Naive B cell (primary cell): ENCODE results near the gene C1orf198. TPM values are rescaled to one million over a fixed set of nuclear protein-coding genes. Genes with fewer than 3 reads are reported as not detected.

Experiments
- ATAC-seq, 2 donors: fragments of 150-1000 bp; cut with Tn5 transposase; 2 replicates each; pipeline ENCODE4 v1.10.0; 2021; ENCODE audit warnings: low read depth in 2 of 2, mild to moderate bottlenecking in 2 of 2, moderate library complexity in 2 of 2
- DNase-seq: peaks from one replicate; pipeline ENCODE4 v3.0.0; 2022
- H3K27ac Mint-ChIP-seq, 6 donors: one replicate each; pipeline ENCODE4 v1.8.0; 2020 to 2022; ENCODE audit warnings: mild to moderate bottlenecking in 6 of 6, mixed read lengths in 6 of 6, moderate library complexity in 5 of 6, inconsistent platforms in 2 of 6
- H3K27me3 Mint-ChIP-seq, 3 donors: one replicate each; pipeline ENCODE4 v1.8.0; 2021 to 2022; ENCODE audit warnings: mixed read lengths in 3 of 3, mild to moderate bottlenecking in 1 of 3
- H3K36me3 Mint-ChIP-seq, 2 donors: one replicate each; pipeline ENCODE4 v1.8.0; 2020 to 2022; ENCODE audit warnings: mixed read lengths in 2 of 2, inconsistent platforms in 1 of 2, mild to moderate bottlenecking in 1 of 2
- H3K4me1 Mint-ChIP-seq, 3 donors: one replicate each; pipeline ENCODE4 v1.8.0; 2020 to 2022; ENCODE audit warnings: mixed read lengths in 3 of 3, inconsistent platforms in 1 of 3, mild to moderate bottlenecking in 1 of 3, moderate library complexity in 1 of 3
- H3K4me3 Mint-ChIP-seq, 8 donors: one replicate each; pipeline ENCODE4 v1.8.0; 2020 to 2022; ENCODE audit warnings: mild to moderate bottlenecking in 8 of 8, mixed read lengths in 8 of 8, moderate library complexity in 8 of 8, inconsistent platforms in 2 of 8
- H3K9me3 Mint-ChIP-seq, 7 donors: one replicate each; pipeline ENCODE4 v1.8.0; 2020 to 2022; ENCODE audit warnings: mixed read lengths in 7 of 7, mild to moderate bottlenecking in 5 of 7, inconsistent platforms in 2 of 7, moderate library complexity in 1 of 7
- polyA plus RNA-seq, 6 donors: library from polyadenylated mRNA; unstranded; fragments of 300-500 nt; fragmentation: Illumina TruSeq; gene quantifications; one replicate each; pipeline ENCODE4 v1.2.3, GENCODE V29; 2021; ENCODE audit warnings: low read depth in 6 of 6

C1orf198 gene
- polyA plus RNA-seq, 6 donors from 2014 or later, result 2.9 to 5.5 (median 3.9) TPM

- ATAC-seq (no peak), DNase-seq (no peak)
- Mint-ChIP-seq H3K4me3 (peak overlapping the region in 1 of 8 donors; percentile 33), H3K27ac (no peak overlapping the region), H3K27me3 (peaks cover 9 to 17% (median 16%) of the 10 kb centered on the region in 3 donors), H3K4me1 (peaks cover 6 to 10% (median 8%) of the 10 kb centered on the region in 3 donors), H3K36me3 (no peaks in the 10 kb centered on the region), H3K9me3 (no peaks in the 10 kb centered on the region)
Measured at GRCh38 chr1:230864441-230864840, 3.9 kb downstream of the C1orf198 start.

- Mint-ChIP-seq H3K27ac (no peak overlapping the region), H3K36me3 (no peaks in the 10 kb centered on the region), H3K9me3 (no peaks in the 10 kb centered on the region), H3K4me1 (peaks cover 0 to 10% (median 6%) of the 10 kb centered on the region in 3 donors), H3K4me3 (no peak overlapping the region), H3K27me3 (peaks cover 9 to 17% (median 16%) of the 10 kb centered on the region in 3 donors)
- no peak for ATAC-seq
- DNase-seq, result no peak
Measured at GRCh38 chr1:230863449-230863848, 4.9 kb downstream of the C1orf198 start.

- Mint-ChIP-seq H3K4me3 (peak overlapping the region in 1 of 8 donors; percentile 26), H3K36me3 (no peaks in the 10 kb centered on the region), H3K9me3 (no peaks in the 10 kb centered on the region), H3K27ac (no peak overlapping the region), H3K4me1 (peaks cover 0 to 6% (median 6%) of the 10 kb centered on the region in 3 donors), H3K27me3 (peaks cover 6 to 11% (median 10%) of the 10 kb centered on the region in 3 donors)
- ATAC-seq, result no peak
- no peak for DNase-seq
Measured at GRCh38 chr1:230861970-230862595, 6.2 kb downstream of the C1orf198 start.

DNA sequence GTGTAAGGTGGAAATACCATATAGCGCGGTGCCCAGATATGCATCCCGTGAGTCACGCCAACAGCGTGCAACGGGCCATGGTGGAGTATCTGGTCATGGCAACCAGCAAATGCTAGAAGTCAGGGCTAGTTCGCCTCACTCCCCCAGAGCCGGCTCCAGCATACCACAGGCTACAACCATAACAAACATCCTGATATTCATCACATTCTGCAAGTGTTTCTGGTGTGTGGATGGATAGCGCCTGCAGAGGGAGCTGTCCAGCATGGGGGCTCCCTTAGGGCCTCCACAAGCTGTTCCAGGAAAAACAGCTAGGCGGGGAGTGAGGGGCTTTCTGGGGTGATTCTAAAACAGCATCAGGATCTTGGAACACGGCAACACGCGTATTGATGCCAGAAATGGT lies 6.8 kb downstream of the C1orf198 start:
- H3K4me3 Mint-ChIP-seq, result peak overlapping the region in 1 of 8 donors; percentile 11
- H3K27ac Mint-ChIP-seq, result no peak overlapping the region
- DNase-seq (no peak), ATAC-seq (no peak)
- H3K36me3 Mint-ChIP-seq, result no peaks in the 10 kb centered on the region
- no peaks in the 10 kb centered on the region for H3K9me3 Mint-ChIP-seq
- peaks cover 0 to 6% (median 4%) of the 10 kb centered on the region in 3 donors for H3K4me1 Mint-ChIP-seq
- peaks cover 0 to 7% (median 4%) of the 10 kb centered on the region in 3 donors for H3K27me3 Mint-ChIP-seq

DNA sequence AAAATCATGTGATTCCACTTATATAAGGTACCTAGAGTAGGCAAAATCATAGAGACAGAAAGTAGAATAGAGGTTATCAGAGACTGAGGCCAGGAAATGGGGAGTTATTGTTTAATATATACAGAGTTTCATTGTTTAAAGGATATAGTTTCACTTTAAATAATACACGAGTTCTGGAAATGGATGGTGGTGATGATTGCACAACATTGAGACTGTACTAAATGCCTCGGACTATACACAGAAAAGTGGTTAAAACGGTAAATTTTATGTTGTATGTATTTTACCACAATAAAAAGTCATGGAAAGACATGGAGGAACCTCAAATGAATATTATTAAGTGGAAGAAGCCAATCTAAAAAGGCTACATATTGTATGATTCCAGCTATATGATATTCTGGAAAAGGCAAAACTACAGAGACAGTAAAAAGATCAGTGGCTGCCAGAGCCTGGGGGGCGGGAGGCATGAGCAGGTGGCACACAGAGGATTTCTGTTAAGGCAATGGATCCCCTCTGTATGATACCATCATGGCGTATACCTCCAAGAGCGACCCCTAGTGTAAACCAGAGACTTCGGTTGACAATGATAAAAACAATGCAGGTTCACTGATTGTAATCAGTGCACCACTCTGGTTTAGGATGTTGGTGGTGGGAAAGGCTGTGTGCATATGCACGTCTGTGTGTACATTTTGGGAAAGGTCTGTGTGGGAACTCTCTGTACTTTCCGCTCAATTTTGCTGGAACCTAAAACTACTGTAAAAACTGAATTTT lies 7.5 kb downstream of the C1orf198 start:
- Mint-ChIP-seq H3K4me1 (peaks cover 0 to 6% (median 4%) of the 10 kb centered on the region in 3 donors), H3K36me3 (no peaks in the 10 kb centered on the region), H3K4me3 (peak overlapping the region in 1 of 8 donors; percentile 11), H3K27ac (no peak overlapping the region), H3K27me3 (peaks cover 0 to 5% (median 4%) of the 10 kb centered on the region in 3 donors), H3K9me3 (no peaks in the 10 kb centered on the region)
- no peak for ATAC-seq
- no peak for DNase-seq

DNA sequence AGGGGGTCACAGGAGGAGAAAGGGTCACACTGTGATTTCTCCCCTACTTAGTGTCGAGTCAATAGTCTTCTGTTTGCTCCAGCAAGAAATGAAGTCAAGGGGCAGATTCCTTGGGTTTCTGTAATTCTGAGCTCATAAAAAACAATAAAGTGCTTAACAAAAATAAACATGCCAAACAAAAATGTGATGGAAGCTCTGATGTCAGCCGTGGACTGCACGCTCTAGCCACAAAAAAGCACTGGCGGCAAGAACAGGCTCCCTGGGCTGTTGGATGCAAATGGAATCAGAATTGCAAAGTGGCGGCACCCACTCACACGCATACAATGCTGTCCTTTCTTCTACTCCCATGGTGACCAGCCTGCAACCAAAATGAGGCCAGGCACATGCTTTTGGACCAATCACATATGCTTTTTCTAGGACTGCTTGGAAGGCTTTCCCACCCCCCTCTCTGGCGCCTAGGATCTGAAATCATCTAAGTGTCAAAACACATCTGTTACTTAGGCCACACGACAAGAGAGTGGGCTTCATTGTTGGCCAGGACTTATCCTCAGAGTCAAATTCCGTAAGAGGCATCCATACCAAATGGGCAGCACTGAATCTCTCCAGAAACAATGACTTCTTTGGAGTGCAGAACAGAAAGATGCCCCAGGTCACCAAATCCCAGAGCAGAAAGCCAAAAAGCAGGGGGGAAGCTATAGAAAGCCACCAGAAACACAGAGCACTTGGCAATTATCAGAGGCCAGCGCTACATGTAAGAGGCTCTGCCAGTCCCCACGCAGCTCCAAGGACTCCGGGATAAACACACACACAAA lies 9.2 kb downstream of the C1orf198 start:
- DNase-seq, result no peak
- Mint-ChIP-seq H3K4me3 (no peak overlapping the region), H3K27ac (no peak overlapping the region), H3K4me1 (peaks cover 0 to 6% (median 3%) of the 10 kb centered on the region in 3 donors), H3K36me3 (no peaks in the 10 kb centered on the region), H3K9me3 (no peaks in the 10 kb centered on the region), H3K27me3 (no peaks in the 10 kb centered on the region)
- no peak for ATAC-seq

DNA sequence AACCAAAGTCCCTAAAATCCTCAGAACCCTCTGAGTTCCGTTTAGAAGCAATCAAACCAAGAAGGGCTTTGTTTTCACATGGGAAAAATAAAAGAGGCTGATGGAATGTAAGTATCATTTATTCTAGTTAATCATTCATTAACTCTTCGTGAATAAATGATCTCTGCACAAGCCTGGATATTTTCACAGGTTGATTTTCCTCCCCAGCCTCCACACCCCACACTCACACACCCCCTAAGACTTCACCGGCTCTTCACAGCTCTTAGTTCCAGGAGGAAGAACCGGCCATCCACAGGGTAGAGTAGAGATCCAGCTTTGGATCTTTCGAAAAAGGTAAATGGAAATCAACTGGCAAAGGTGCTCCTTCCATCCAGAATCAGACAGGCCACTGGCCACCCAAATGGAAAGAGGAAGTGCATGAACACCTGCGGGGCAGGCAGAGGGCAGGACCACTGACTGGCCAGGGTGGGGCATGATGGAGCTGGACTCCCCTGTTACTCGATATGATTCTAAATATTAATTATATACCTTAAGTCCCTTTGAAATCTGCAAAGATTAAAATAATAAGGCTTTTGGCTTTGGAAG lies 10.0 kb downstream of the C1orf198 start:
- no peak for DNase-seq
- no peak overlapping the region for H3K27ac Mint-ChIP-seq
- no peak for ATAC-seq
- no peak overlapping the region for H3K4me3 Mint-ChIP-seq
- H3K9me3 Mint-ChIP-seq, result no peaks in the 10 kb centered on the region
- no peaks in the 10 kb centered on the region for H3K36me3 Mint-ChIP-seq
- peaks cover 0 to 4% (median under 1%) of the 10 kb centered on the region in 3 donors for H3K4me1 Mint-ChIP-seq
- no peaks in the 10 kb centered on the region for H3K27me3 Mint-ChIP-seq

GRCh38 chr1:230857822-230858221 lies 10.5 kb downstream of the C1orf198 start:
- Mint-ChIP-seq H3K4me1 (no peaks in the 10 kb centered on the region), H3K27ac (no peak overlapping the region), H3K27me3 (no peaks in the 10 kb centered on the region), H3K9me3 (no peaks in the 10 kb centered on the region), H3K36me3 (no peaks in the 10 kb centered on the region), H3K4me3 (no peak overlapping the region)
- DNase-seq (no peak), ATAC-seq (no peak)

- Mint-ChIP-seq H3K27me3 (no peaks in the 10 kb centered on the region), H3K4me1 (no peaks in the 10 kb centered on the region), H3K27ac (peak overlapping the region in 1 of 6 donors; percentile 62), H3K9me3 (no peaks in the 10 kb centered on the region), H3K4me3 (no peak overlapping the region), H3K36me3 (no peaks in the 10 kb centered on the region)
- ATAC-seq, result no peak
- no peak for DNase-seq
Measured at GRCh38 chr1:230857077-230857476, 11.2 kb downstream of the C1orf198 start.

DNA sequence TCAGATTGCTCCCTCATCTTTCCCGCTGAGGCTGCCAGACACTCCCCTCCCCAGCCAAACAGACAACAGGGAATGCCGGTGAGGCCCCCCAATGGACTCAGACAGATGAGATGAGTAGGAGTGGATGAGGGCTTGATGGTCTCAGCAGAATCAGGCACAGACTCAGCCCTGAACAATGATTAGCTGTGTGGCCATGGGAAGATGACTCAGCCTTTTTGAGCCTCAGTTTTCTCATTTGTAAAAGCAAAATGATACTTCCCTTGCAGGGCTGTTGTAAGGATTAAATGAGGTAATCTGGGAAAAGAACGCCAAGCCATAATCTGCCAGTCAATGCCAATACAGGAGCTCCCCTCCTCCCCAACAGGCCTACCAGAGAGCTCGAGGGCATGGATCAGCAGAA lies 12.4 kb downstream of the C1orf198 start:
- Mint-ChIP-seq H3K36me3 (no peaks in the 10 kb centered on the region), H3K27ac (no peak overlapping the region), H3K9me3 (no peaks in the 10 kb centered on the region), H3K4me3 (no peak overlapping the region), H3K27me3 (no peaks in the 10 kb centered on the region), H3K4me1 (no peaks in the 10 kb centered on the region)
- DNase-seq, result no peak
- ATAC-seq, result no peak

- Mint-ChIP-seq H3K4me1 (no peaks in the 10 kb centered on the region), H3K4me3 (peak overlapping the region in 1 of 8 donors; percentile 1), H3K27me3 (no peaks in the 10 kb centered on the region), H3K9me3 (no peaks in the 10 kb centered on the region), H3K27ac (peak overlapping the region in 1 of 6 donors; percentile 84), H3K36me3 (no peaks in the 10 kb centered on the region)
- no peak for ATAC-seq
- no peak for DNase-seq
Measured at GRCh38 chr1:230854423-230854822, 13.9 kb downstream of the C1orf198 start.

- Mint-ChIP-seq H3K4me3 (no peak overlapping the region), H3K9me3 (no peaks in the 10 kb centered on the region), H3K27ac (no peak overlapping the region), H3K4me1 (no peaks in the 10 kb centered on the region), H3K36me3 (no peaks in the 10 kb centered on the region), H3K27me3 (no peaks in the 10 kb centered on the region)
- ATAC-seq (no peak), DNase-seq (no peak)
Measured at GRCh38 chr1:230853731-230854130, 14.6 kb downstream of the C1orf198 start.

GRCh38 chr1:230852959-230853358 lies 15.4 kb downstream of the C1orf198 start:
- no peaks in the 10 kb centered on the region for H3K4me1 Mint-ChIP-seq
- ATAC-seq, result no peak
- peak overlapping the region in 1 of 6 donors; percentile 13 for H3K27ac Mint-ChIP-seq
- no peak overlapping the region for H3K4me3 Mint-ChIP-seq
- no peaks in the 10 kb centered on the region for H3K27me3 Mint-ChIP-seq
- no peaks in the 10 kb centered on the region for H3K9me3 Mint-ChIP-seq
- no peak for DNase-seq
- H3K36me3 Mint-ChIP-seq, result no peaks in the 10 kb centered on the region
